GM19438 (cell line): ENCODE data around the gene B4GALT1.
A peak's percentile ranks its signal among the peaks of the same experiment; 100 is the strongest.

Source experiments
- ATAC-seq: cut with Tn5 transposase; IDR thresholded peaks from one replicate; pipeline ENCODE4 v1.9.1; 2021; ENCODE audit warnings: low read depth; ENCODE audit not compliant: unreplicated experiment

The B4GALT1 gene

DNA sequence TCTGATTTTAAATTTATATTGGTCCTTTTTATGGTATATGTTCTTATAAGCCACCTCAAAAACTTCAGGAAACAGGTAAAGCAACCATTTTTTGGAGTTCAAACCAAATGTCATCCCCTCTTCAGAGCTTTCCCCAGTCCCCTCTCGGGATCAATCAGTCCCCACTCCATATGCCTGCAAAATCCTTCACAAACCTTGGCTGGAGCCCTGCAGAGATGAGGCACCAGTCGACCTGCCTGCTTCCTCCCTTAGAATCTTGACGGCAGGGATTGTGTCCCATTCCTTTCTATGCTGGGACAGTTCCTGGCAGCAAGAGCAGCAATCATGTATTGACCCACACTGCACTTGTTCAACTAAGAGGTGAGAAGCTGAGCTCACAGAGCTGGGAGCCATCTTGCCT lies 22.6 kb downstream of the B4GALT1 start:
- ATAC-seq, result no peak

DNA sequence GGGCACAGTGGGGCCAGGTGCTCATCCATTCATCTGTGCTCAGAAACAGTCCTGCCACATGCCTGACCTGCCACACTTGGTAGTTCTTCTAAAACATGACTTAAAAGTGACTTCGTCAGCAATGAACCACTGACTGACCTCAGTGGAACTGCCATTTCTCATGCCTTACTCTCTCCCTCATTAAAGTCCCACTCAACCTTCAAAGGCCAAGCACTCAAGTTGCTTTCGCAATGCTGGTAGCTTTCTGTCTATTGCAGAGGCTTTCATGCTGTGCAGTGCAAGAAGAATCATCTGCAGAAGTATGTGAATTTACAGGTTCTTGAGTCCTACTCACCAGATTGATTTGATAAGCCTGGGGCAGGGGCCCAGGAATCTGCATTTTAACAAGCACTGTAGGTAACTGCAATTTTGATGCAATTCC lies 23.9 kb downstream of the B4GALT1 start:
- ATAC-seq, result peak; percentile 7

DNA sequence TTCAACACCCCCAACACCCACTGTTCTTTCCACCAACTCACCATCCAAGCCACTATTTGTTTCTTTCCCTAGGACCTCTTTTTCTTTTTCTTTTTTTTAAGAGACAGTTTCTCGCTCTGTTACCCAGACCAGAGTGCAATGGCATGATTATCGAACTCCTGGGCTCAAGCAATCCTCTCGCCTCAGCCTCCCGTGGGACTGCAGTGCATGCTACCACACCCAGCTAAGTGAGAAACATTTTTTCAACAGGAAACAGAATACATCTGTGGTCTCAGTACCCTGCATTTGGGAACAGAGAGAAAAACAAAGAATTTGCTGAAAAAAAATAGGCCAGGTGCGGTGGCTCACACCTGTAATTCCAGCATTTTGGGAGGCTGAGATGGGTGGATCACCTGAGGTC lies 24.6 kb downstream of the B4GALT1 start:
- ATAC-seq, result peak; percentile 45

- ATAC-seq, result no peak
Observed at GRCh38 chr9:33140401-33141360, 26.5 kb downstream of the B4GALT1 start.

DNA sequence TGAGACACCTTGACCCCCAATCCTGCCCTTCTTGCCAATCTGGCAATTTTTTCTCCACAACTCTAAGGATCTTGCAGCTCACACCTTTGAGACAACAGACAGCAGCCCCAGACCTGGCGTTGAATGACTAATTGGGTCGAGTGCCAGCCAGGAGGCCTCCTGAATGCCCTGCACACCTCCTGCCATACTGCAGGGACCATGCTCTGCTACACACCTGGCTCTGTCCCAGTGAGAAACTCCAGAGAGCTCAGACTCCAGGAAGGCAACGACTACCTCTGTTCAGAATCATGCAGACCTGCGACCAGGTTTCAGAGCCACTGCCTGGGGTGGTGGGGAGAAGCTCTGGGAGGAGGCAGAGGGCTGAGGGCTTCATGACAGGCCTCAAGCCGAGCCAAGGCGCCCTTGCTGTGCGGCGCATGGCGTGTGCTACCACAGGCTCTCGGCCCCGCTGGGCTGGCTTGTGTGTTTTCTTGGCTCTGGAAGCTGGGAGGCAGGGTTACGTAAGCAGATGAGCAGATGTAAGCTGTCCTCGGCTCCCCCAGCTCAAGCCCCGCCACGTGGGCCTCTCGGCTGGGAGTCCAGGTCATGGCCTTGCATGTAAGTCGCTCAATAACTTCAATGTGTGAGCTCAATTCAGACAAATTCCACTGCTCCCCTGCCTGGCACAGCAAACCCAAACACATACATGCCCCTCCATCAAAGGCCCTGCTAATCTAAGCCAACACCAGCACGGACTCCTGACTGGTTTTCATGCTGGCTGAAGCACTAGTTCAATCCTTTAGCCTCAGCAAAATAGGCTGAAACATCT lies 27.5 kb downstream of the B4GALT1 start:
- no peak for ATAC-seq

DNA sequence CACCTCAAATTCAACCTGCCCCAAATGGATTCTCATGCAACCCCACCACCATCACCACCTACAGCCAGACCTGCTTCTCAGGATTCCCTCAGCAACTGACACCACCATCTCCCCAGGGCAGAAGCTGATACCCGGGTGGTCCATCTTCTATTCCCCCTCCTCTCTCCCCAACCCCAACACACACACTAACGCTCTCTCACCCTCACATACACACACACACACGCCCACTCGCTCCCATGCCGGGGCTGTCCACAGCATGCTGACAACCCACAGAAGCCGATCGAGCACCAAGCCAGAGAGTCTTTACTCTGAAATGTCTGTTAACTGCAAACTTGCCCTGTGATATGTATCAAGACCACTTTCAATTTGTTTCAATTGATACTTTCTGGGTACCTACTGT lies 28.4 kb downstream of the B4GALT1 start:
- no peak for ATAC-seq

- ATAC-seq, result no peak
Observed at GRCh38 chr9:33137781-33138264, 29.3 kb downstream of the B4GALT1 start.

DNA sequence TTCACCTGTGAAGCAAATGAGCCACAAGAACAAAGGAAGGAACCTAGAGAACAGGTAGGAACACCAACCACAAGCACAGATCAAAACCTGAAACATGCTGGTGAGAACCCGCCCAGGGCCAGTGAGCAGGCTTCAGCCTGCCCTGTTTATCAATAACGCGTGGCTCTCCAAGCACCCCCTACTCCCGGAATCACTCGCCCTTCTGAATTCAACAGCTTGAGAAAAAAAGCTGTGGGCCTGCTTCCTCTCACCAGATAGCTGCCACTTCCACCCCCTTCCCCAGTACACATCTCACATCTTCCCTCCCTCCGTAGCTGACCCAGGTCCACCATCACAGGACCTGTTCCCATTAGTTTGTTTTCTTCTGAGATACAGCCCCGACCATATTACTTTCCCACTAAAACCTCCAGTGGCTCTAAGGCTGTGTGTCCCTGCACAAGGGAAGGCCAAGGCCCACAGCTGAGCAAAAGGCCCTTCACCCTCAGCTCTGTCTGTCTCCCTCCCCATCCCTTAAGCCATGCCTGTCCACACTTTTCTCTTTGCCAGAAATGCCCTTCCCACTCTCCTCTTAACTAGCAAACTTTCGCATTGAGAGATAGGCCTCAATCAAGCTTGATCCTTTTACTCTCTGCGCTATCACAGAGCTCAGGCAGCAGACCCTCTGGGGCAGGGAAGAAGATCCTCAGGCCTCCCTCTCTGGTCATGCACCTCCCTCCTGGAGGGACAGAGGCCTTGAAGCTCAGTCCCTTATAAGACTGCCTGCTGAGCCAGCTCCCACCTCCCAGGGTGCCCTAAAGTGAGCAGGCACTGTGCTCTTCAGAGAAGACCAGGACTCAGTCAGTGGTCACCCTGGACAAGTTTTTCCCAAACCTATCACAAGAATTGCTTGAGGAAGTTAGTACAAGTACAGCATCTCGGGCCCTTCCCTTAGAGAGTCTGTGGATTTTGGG lies 30.1 kb downstream of the B4GALT1 start:
- no peak for ATAC-seq

DNA sequence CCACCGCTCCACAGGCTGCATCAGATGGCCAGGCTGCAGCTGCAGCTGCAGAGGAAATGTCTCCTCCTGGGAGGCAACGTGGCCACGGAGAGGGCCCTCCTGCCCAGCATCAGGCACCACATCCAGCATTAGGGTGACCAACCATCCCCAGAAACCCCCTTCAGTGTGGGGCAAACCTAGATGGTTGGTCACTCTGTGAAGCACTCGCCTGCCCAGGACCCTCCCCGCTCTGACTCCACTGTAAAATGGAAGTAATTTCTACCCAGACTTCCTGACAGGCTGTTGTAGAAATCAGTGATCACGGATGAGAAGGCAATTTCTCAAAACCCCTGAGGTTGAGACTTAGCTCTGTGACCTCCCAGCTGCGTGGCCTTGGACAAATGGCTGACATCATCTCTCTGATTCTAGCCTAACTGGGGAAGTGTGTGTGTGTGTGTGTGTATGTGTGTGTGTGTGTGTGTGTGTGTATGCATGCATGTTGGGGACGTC lies 31.6 kb downstream of the B4GALT1 start:
- no peak for ATAC-seq

DNA sequence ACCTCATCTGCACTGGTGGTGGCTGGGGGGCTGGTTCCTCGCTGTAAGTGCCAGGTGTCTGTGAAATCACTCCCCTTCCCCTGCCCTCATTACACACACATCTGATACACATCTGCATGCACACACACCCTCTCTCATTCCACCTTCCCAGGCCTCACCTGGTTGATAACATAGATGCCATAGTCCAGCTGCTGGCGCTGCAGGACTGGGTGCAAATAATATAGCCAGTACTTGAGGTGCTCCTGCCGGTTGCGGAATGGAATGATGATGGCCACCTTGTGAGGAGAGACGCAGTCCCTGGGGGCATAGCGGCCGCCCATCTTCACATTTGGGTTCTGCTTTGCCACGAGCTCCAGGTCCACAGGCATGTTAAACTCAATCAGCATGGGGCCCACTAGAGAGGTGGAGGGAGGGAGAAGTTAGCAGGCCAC lies 32.1 kb downstream of the B4GALT1 start:
- no peak for ATAC-seq

DNA sequence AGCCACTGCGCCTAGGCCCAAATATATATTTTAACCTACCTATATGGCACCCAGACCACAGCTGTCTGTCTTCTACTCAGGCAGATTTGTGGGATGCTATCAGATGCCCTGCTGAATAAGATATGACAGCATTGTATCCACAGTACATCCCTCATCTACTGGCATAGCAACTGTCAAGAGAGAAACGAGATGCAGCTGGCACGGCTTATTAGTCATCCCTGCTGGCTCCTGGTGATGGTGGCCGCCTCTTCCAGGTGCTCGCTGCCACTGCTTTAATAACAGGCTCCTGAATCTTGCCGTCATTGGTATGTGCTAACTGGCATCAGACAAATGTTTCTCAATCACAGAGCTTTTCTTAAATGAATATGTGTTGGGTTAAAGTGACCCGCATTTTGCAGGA lies 34.0 kb downstream of the B4GALT1 start:
- no peak for ATAC-seq

DNA sequence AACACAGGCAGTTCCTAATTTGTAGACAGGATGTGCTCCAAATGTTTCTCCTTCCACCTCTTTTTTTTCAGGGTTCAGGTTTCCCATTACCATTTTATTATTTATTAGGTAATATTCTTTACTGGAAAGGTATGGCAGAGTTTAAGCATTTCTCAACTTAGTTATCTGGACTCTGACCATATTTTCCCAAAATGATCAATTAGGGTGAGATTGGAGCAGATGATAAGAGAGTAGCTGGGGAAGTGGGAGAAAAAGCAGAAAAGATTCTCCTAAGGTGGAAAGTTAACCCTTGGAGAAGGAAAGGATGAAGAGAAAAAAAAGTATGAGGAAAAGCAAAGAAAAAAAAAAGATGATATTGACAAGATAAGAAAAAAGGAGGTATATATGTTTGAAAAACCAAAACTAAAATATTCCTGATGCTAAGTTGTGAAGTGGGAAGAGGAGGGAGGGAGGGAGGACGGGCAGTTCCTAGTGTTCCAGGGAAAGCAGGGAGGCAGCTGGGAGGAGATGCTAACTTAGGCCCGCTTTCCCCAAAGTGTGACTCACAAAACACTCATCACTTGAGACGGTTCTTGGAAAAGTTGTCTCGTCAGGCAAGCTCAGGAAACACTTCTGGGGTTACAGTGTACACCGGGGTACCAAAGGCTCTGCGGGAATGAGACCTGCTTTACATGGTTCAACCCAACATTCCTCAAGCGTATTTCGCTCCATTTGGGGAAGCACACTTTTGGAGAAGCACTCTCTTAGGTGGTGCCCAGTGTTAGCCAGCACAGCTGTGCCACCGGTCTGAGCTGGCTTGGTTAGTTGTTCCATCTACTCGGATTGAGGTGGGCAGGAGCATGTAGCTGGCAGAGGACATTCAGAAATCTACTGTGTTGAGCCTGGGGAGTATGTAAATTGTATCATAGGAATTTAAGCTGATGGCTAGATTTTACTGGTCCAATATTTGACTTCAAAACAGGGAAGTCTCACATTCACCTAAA lies 35.1 kb downstream of the B4GALT1 start:
- no peak for ATAC-seq

GRCh38 chr9:33130961-33131789 lies 36.0 kb downstream of the B4GALT1 start:
- ATAC-seq, result no peak

DNA sequence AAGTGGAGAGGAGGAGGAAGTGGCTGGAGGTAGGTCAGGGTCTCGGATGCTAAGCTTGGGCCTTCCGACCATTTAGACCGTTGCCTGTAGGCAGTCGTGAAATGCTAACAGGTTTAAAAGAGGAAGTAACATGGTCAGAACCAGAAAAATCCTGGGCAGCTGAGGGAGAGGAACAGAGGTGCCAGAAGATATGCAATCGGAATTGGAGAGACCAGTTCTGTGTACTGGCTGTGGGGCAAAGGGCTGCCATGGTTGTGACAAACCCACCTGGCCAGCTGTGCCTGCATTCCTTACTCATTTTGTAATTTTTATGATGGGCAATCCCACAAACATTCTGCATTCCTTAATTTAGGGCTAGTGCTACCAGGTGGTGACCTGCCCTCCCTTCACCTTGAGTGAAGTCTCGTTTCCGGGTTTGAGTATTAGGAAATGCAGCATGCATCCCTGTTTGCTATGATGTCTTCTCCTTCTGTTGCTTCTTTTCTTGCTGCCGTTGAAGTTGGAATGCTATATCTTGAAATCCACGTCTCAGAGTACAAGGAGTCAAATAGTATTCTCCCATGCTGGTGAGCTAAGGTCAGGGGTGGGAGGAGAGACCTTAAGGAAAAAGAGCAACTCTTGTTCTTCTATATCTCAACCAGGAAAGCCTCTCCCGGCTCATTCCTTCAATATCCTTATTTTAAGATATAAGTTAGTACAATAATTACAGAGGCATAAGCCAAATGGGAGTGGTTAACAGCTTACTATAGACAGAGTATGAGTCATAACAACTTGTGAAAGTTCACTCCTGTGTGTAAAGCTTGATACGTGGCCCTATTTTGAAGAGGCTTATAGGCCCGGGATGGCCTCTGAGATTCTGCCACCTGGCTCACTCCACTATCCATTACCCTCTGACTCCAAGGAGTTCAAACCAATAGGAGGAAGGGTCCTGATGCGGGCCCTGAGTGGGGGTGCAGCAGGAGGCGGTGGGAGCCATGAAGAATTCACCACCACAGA lies 37.0 kb downstream of the B4GALT1 start:
- ATAC-seq, result peak; percentile 50

- ATAC-seq, result no peak
Observed at GRCh38 chr9:33129251-33129885, 37.8 kb downstream of the B4GALT1 start.

DNA sequence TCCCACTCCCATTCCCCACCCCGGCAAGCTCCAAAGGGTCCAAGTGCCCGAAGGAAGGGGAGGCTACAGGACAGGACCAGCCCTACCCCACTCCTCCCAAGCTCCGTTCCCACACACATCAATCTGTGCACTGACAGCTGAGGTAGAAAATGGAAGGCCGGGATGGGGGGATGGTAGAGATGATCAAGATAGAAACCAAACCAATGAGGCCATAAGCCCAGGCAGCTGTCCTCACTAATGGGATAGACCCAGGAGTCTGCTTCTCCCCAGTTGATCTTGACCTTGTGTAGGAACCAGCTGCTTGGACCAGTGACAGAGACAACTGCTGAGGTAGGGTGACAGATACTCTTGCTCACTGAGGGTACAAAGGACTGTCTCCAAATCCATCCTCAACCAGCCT lies 38.6 kb downstream of the B4GALT1 start:
- no peak for ATAC-seq
